ENCODE results near the gene MRAP2.

Gene MRAP2

DNA sequence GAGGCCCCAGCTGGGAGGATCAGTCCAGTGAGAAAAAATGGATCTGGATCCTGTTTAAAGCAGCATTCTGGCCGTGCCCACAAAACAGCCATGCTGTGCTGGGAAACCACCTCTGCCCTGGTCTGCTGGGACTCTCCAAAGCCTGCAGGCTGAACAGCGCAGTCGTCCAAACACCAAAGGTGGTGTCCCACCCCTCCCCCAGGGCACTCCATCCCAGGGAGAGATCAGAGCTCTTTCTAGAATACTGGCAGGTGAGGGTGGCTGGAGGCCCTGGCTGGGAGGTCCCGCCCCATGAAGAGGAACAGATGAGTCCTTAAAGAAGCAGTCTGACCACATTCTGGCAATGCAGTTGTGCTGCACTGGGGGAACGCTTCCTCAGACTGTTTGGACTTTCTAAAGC lies 84.6 kb downstream of the MRAP2 start:
- TF ChIP-seq, protein P1, sequence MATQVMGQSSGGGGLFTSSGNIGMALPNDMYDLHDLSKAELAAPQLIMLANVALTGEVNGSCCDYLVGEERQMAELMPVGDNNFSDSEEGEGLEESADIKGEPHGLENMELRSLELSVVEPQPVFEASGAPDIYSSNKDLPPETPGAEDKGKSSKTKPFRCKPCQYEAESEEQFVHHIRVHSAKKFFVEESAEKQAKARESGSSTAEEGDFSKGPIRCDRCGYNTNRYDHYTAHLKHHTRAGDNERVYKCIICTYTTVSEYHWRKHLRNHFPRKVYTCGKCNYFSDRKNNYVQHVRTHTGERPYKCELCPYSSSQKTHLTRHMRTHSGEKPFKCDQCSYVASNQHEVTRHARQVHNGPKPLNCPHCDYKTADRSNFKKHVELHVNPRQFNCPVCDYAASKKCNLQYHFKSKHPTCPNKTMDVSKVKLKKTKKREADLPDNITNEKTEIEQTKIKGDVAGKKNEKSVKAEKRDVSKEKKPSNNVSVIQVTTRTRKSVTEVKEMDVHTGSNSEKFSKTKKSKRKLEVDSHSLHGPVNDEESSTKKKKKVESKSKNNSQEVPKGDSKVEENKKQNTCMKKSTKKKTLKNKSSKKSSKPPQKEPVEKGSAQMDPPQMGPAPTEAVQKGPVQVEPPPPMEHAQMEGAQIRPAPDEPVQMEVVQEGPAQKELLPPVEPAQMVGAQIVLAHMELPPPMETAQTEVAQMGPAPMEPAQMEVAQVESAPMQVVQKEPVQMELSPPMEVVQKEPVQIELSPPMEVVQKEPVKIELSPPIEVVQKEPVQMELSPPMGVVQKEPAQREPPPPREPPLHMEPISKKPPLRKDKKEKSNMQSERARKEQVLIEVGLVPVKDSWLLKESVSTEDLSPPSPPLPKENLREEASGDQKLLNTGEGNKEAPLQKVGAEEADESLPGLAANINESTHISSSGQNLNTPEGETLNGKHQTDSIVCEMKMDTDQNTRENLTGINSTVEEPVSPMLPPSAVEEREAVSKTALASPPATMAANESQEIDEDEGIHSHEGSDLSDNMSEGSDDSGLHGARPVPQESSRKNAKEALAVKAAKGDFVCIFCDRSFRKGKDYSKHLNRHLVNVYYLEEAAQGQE (IDR thresholded peaks at IDR 0.05; ENCODE audit: insufficient read depth in 1 of 2, low read depth in 2 of 2, low read length in 2 of 2), result no peak
- TF ChIP-seq TAF1 (IDR thresholded peaks at IDR 0.05; ENCODE audit: borderline replicate concordance, insufficient read depth, low read length) (no peak), FOXP2 (optimal IDR thresholded peaks at IDR 0.05; ENCODE audit: borderline replicate concordance, extremely low read depth, extremely low read length, insufficient read depth) (no peak), POLR2AphosphoS5 (IDR thresholded peaks at IDR 0.05; ENCODE audit: low read depth, low read length) (no peak), SIN3A (IDR thresholded peaks at IDR 0.05; ENCODE audit: borderline replicate concordance, insufficient read depth, low read length) (no peak)

DNA sequence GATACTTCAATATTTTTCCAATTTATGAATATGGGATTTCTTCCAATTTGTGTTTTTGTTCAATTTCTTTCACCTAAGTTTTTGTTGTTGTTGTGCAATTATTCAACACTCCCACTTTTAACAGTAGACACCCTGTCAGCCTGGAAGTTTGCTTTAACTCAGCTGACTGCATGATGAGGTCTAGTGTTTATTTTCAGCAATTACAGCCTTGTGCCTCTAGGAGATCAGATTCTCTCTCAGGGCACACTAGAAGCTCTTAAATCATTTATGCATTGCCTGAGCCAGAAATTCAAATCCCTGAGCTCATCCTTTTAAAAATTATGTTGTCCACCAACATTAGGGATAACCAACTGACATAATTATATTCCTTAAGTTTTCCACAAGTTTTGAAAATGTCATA lies 85.7 kb downstream of the MRAP2 start:
- TF ChIP-seq POLR2AphosphoS5 (IDR thresholded peaks at IDR 0.05; ENCODE audit: low read depth, low read length) (no peak), TAF1 (IDR thresholded peaks at IDR 0.05; ENCODE audit: borderline replicate concordance, insufficient read depth, low read length) (no peak), FOXP2 (optimal IDR thresholded peaks at IDR 0.05; ENCODE audit: borderline replicate concordance, extremely low read depth, extremely low read length, insufficient read depth) (no peak), SIN3A (IDR thresholded peaks at IDR 0.05; ENCODE audit: borderline replicate concordance, insufficient read depth, low read length) (no peak)
- TF ChIP-seq, protein P1 (IDR thresholded peaks at IDR 0.05; ENCODE audit: insufficient read depth in 1 of 2, low read depth in 2 of 2, low read length in 2 of 2), result no peak

DNA sequence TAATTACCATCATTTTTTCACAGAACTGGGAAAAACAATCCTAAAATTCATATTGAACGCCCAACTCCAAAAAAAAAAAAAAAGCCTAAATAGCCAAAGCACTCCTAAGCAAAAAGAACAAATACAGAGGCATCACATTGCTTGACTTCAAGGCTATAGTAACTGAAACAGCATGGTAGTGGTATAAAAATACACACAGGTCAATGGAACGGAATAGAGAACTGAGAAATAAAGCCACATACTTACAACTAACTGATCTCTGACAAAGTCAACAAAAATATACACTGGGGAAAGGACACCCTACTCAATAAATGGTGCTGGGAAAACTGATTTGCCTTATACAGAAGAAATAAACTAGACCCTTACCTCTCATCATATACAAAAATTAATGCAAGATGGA lies 89.6 kb downstream of the MRAP2 start:
- TF ChIP-seq TAF1 (IDR thresholded peaks at IDR 0.05; ENCODE audit: borderline replicate concordance, insufficient read depth, low read length) (no peak), POLR2AphosphoS5 (IDR thresholded peaks at IDR 0.05; ENCODE audit: low read depth, low read length) (no peak), SIN3A (IDR thresholded peaks at IDR 0.05; ENCODE audit: borderline replicate concordance, insufficient read depth, low read length) (no peak)
- TF ChIP-seq, protein P1 (IDR thresholded peaks at IDR 0.05; ENCODE audit: insufficient read depth in 1 of 2, low read depth in 2 of 2, low read length in 2 of 2), result no peak

DNA sequence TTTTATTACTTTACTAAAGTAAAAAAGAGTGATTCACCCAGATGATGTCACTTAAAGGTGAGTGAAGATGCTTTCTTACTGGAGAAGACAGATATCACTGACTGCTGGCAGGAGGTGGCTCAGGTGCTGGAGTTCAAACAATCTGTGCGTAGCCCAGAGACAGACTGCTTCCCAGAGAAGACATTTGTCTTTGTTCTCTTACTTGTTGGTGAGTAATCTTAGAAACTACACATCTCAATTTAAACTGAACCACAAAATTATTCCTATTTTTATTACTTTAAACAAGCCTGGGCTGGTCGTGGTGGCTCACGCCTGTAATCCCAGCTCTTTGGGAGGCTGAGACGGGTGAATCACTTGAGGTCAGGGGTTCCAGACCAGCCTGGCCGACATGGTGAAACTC lies 101.7 kb downstream of the MRAP2 start:
- TF ChIP-seq TAF1 (IDR thresholded peaks at IDR 0.05; ENCODE audit: borderline replicate concordance, insufficient read depth, low read length) (no peak), SIN3A (IDR thresholded peaks at IDR 0.05; ENCODE audit: borderline replicate concordance, insufficient read depth, low read length) (no peak), POLR2AphosphoS5 (IDR thresholded peaks at IDR 0.05; ENCODE audit: low read depth, low read length) (no peak), FOXP2 (optimal IDR thresholded peaks at IDR 0.05; ENCODE audit: borderline replicate concordance, extremely low read depth, extremely low read length, insufficient read depth) (no peak)
- TF ChIP-seq, protein P1 (IDR thresholded peaks at IDR 0.05; ENCODE audit: insufficient read depth in 1 of 2, low read depth in 2 of 2, low read length in 2 of 2), result no peak

Measured in PFSK-1 (cell line).